ENCODE data around the gene PRKAG2. TPM values are rescaled to one million over a fixed set of nuclear protein-coding genes. Genes with fewer than 3 reads are reported as not detected.
A peak's percentile ranks its signal among the peaks of the same experiment; 100 is the strongest.

PRKAG2 gene
- total RNA-seq, 4 donors from 2014 or later, result 38.8 to 94.4 (median 73.2) TPM

DNA sequence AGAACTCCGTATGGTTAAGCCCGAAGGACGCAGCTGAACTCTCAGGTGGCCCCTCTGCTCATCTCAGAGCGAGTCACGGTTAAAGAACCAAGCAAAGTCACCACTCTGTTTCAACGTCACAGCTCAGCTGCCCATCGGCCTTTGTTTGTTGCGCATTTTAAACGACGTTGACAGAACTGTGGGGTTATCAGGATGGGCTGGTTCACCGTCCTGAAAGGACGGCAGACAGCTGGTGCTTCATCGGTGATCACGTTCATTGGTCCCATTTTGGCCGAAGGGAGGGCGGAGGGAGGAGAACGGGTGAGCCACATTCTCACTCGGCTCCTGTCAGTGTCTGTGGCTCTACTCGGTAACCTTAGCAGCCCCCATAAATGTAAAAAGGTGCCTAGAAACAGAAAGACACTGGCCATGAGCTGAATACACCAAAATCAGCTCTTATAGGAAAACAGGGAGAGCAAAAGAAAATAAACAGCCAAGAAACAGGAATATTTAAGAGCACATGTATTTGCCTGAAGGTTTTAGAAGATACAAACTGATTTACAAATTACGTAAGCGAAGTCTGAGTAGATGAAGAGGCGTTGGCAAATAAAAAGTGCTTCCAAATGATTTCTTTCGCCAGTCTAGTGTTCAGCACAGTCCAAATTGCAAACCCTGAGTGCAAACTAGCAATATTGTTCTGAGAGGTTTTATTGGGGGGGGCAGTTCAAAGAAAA lies 8.4 kb downstream of the PRKAG2 start:
- Histone ChIP-seq H3K27me3 (no peaks in the 10 kb centered on the region), H3K36me3 (no peaks in the 10 kb centered on the region), H3K4me3 (peak overlapping the region in 1 of 4 donors; percentile 16), H3K4me1 (peaks cover 0 to 19% (median 3%) of the 10 kb centered on the region in 4 donors), H3K27ac (peak overlapping the region in 3 of 4 donors; percentile 1 to 40 (median 9)), H3K9me3 (no peaks in the 10 kb centered on the region)
- TF ChIP-seq, protein P1, sequence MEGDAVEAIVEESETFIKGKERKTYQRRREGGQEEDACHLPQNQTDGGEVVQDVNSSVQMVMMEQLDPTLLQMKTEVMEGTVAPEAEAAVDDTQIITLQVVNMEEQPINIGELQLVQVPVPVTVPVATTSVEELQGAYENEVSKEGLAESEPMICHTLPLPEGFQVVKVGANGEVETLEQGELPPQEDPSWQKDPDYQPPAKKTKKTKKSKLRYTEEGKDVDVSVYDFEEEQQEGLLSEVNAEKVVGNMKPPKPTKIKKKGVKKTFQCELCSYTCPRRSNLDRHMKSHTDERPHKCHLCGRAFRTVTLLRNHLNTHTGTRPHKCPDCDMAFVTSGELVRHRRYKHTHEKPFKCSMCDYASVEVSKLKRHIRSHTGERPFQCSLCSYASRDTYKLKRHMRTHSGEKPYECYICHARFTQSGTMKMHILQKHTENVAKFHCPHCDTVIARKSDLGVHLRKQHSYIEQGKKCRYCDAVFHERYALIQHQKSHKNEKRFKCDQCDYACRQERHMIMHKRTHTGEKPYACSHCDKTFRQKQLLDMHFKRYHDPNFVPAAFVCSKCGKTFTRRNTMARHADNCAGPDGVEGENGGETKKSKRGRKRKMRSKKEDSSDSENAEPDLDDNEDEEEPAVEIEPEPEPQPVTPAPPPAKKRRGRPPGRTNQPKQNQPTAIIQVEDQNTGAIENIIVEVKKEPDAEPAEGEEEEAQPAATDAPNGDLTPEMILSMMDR (IDR thresholded peaks at IDR 0.05), result no peak
- TF ChIP-seq POLR2A (IDR thresholded peaks at IDR 0.05), result no peak
- DNase-seq, result no peak

DNA sequence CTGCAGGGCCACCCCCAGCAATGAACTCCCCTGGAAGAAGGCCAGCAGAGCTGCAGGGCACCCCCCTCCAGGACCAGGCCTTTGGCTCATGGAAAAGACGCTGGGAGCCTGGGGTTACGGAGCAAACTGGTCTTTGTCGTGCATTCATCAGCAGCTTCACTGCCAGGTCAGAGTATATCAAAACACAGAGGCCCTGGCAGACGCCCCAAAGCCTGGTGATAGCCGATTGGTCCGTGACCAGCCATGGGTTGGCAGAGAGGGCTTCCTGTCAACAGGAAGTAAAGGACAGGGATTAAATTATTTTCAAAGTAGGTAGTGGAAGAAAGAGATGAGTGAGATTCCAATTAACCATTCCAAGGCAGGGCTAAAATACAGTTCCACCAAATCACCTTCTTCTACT lies 9.0 kb downstream of the PRKAG2 start:
- no peak overlapping the region for H3K4me3 ChIP-seq
- peaks cover 0 to 19% (median 3%) of the 10 kb centered on the region in 4 donors for H3K4me1 ChIP-seq
- H3K27ac ChIP-seq, result peak overlapping the region in 1 of 4 donors; percentile 40
- TF ChIP-seq, protein P1 (IDR thresholded peaks at IDR 0.05), result no peak
- TF ChIP-seq POLR2A (IDR thresholded peaks at IDR 0.05), result no peak
- no peaks in the 10 kb centered on the region for H3K36me3 ChIP-seq
- H3K27me3 ChIP-seq, result no peaks in the 10 kb centered on the region
- no peaks in the 10 kb centered on the region for H3K9me3 ChIP-seq
- DNase-seq, result no peak

DNA sequence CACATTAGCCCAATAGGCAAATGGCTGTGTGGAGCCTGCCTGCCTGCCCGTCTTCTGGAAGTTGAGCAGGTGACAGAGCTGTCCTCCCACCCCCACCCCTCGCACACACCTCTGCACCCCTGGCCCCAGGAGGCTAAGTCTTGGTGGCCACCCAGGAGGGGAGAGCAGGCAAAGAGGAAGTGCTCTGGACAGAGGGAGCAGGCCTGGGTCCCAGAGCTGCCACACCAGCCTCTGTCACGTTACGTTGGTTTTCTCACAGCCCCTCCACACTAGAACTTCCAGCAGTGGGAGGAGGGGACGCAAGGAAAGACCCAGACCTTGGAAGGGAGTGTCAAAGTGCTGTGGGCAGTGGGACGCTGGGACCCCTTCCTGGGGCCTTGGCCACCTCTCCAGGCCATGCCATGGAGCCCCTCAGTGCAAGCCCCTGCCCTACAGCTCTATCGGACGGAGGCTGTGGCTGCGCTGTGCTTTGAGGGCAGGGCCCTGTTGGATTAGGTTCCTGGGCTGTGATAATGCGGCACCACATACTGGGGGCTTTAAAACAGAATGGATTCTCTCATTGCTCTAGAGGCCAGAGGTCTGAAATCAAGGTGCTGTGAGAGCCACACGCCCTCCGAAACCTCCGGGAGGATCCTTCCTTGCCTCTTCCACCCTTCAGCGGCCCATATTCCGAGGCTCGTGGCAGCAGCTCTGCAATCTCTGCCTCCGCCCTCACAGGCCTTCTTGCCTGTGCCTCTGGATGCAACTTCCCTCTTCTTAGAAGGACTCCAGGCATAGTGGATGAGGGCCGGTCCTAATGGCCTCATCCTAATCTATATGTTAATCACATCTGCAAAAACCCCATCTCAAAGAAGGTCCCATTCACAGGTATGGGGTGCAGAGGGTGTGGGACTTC lies 9.9 kb downstream of the PRKAG2 start:
- H3K27me3 ChIP-seq, result no peaks in the 10 kb centered on the region
- H3K4me3 ChIP-seq, result no peak overlapping the region
- TF ChIP-seq, protein P1 (IDR thresholded peaks at IDR 0.05), result no peak
- TF ChIP-seq POLR2A (IDR thresholded peaks at IDR 0.05), result no peak
- no peak for DNase-seq
- no peak overlapping the region for H3K27ac ChIP-seq
- no peaks in the 10 kb centered on the region for H3K9me3 ChIP-seq
- H3K4me1 ChIP-seq, result peaks cover 0 to 19% (median 3%) of the 10 kb centered on the region in 4 donors
- no peaks in the 10 kb centered on the region for H3K36me3 ChIP-seq

DNA sequence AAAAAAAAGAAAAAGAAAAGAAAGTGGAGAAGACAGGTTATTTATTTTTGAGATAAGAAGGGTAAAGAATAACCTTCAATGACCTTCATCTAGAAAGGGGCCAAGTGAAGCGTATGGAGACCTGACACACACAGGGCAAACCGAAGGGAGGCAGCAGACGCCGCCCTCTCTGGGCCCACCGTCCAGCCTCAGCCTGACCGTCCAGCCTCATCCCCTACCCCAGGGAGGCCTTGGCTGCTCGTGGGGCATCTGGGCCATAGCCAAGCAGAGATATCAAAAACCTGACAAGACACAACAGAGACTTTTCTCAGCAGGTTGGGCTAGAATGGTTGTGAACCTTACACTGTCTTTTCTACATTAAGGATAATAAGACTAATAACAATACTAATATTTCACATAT lies 10.9 kb downstream of the PRKAG2 start:
- DNase-seq, result peak in 1 of 3 donors; percentile 18
- no peak for TF ChIP-seq POLR2A (IDR thresholded peaks at IDR 0.05)
- TF ChIP-seq, protein P1 (IDR thresholded peaks at IDR 0.05), result no peak

DNA sequence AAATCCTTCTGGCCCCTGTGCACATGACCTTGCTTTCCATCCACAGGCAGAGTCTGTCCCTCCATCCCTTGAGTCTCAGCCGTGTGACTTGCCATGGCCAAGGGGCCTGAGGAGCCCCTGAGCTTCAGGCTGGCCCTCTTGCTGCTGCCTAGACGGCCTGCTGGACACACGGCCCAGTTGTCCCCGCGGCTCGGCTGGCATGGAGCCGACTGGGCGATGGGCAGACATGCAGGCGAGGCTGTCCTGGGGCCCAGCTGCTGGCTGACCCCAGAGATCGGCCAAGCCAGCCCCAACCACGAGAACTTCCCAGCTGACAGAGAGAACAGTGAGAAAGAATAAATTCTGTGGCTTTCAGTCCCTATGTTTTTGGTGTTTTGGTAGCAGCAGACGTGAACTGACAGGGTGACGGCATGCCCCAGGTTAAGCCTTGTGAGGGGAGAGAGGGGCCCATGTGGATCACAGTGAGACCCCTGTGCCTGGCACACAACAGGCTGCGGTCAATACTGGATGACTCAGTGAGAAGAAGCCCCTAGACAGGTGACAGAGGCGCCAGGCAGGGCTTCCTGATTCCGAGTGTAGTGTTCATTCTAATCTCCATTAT lies 11.7 kb downstream of the PRKAG2 start:
- Histone ChIP-seq H3K9me3 (no peaks in the 10 kb centered on the region), H3K4me3 (no peak overlapping the region), H3K36me3 (no peaks in the 10 kb centered on the region), H3K27ac (no peak overlapping the region), H3K4me1 (peaks cover 0 to 14% (median 3%) of the 10 kb centered on the region in 4 donors), H3K27me3 (no peaks in the 10 kb centered on the region)
- no peak for TF ChIP-seq POLR2A (IDR thresholded peaks at IDR 0.05)
- TF ChIP-seq, protein P1 (IDR thresholded peaks at IDR 0.05), result no peak
- peak in 1 of 3 donors; percentile 35 for DNase-seq

More for the DNA sequence above, 10.9 kb downstream of the PRKAG2 start:
- Histone ChIP-seq H3K27me3 (no peaks in the 10 kb centered on the region), H3K4me1 (peaks cover 0 to 19% (median 3%) of the 10 kb centered on the region in 4 donors), H3K9me3 (no peaks in the 10 kb centered on the region), H3K36me3 (no peaks in the 10 kb centered on the region), H3K4me3 (no peak overlapping the region), H3K27ac (no peak overlapping the region)

Data from Peyer's patch (tissue), 4 donors.